Stimulated activated CD4-positive, alpha-beta T cell treated with anti-CD3 and anti-CD28 coated beads, Interleukin-1b, Interleukin-23, amount 100 ng/mL, for 48 hours (primary cell): ENCODE data around the gene GPATCH8.
"Not testable (repeated sequence)": the region's sequence is repeated elsewhere in the genome, so short reads cannot be mapped to it uniquely, and the experiment has no call there.

Source experiments
- DNase-seq: peaks from one replicate; pipeline ENCODE4 v3.0.0-alpha.2; 2020

The GPATCH8 gene

GRCh38 chr17:44503147-44504029 lies at the start of gene GPATCH8:
Gene GPATCH8 (minus strand): TSS chr17:44503406. CDS start chr17:44503370, 36 bp downstream.
- peak; percentile 95 for DNase-seq

GRCh38 chr17:44552361-44552760 lies 49.2 kb upstream of the GPATCH8 start:
- no peak for DNase-seq

GRCh38 chr17:44549686-44550085 lies 46.5 kb upstream of the GPATCH8 start:
- no peak for DNase-seq

- DNase-seq: no peak
Measured at GRCh38 chr17:44548376-44549230, 45.4 kb upstream of the GPATCH8 start.

- DNase-seq: no peak
Measured at GRCh38 chr17:44547625-44548267, 44.5 kb upstream of the GPATCH8 start.

- no peak for DNase-seq
Measured at GRCh38 chr17:44546671-44547606, 43.7 kb upstream of the GPATCH8 start.

GRCh38 chr17:44543905-44544523 lies 40.8 kb upstream of the GPATCH8 start:
- no peak for DNase-seq

GRCh38 chr17:44543213-44543904 lies 40.2 kb upstream of the GPATCH8 start:
- no peak for DNase-seq

GRCh38 chr17:44541884-44542581 lies 38.8 kb upstream of the GPATCH8 start:
- no peak for DNase-seq

GRCh38 chr17:44540246-44541084 lies 37.3 kb upstream of the GPATCH8 start:
- DNase-seq: no peak

GRCh38 chr17:44539673-44540072 lies 36.5 kb upstream of the GPATCH8 start:
- no peak for DNase-seq

- DNase-seq: not testable (repeated sequence)
Measured at GRCh38 chr17:44537922-44538321, 34.7 kb upstream of the GPATCH8 start.

- no peak for DNase-seq
Measured at GRCh38 chr17:44536090-44536953, 33.1 kb upstream of the GPATCH8 start.

GRCh38 chr17:44533533-44534246 lies 30.5 kb upstream of the GPATCH8 start:
- peak; percentile 86 for DNase-seq

GRCh38 chr17:44530896-44531418 lies 27.8 kb upstream of the GPATCH8 start:
- DNase-seq: no peak

- DNase-seq: no peak
Measured at GRCh38 chr17:44529864-44530263, 26.7 kb upstream of the GPATCH8 start.

- DNase-seq: no peak
Measured at GRCh38 chr17:44527954-44528353, 24.7 kb upstream of the GPATCH8 start.
